Activated effector memory CD4-positive, alpha-beta T cell treated with Interleukin-2 at 50 U/mL for 16 hours (primary cell): ENCODE measurements around the gene MAPK8.

Experiments
- DNase-seq: peaks from one replicate; pipeline ENCODE4 v3.0.0-alpha.2; 2020

Gene MAPK8

GRCh38 chr10:48294431-48294830 lies 12.0 kb upstream of the MAPK8 start:
- DNase-seq: no peak

- no peak for DNase-seq
Observed at GRCh38 chr10:48296576-48297098, 9.8 kb upstream of the MAPK8 start.

- no peak for DNase-seq
Observed at GRCh38 chr10:48299066-48299465, 7.4 kb upstream of the MAPK8 start.

GRCh38 chr10:48299692-48300091 lies 6.8 kb upstream of the MAPK8 start:
- DNase-seq: no peak

- DNase-seq: no peak
Observed at GRCh38 chr10:48300556-48300955, 5.9 kb upstream of the MAPK8 start.

- no peak for DNase-seq
Observed at GRCh38 chr10:48302515-48303476, 3.7 kb upstream of the MAPK8 start.

GRCh38 chr10:48305905-48306264 lies 592 bp upstream of the MAPK8 start:
- no peak for DNase-seq

- no peak for DNase-seq
Observed at GRCh38 chr10:48306870-48307710, 613 bp downstream of the MAPK8 start.

GRCh38 chr10:48307711-48308018 lies 1.2 kb downstream of the MAPK8 start:
- no peak for DNase-seq

- DNase-seq: no peak
Observed at GRCh38 chr10:48309711-48310226, 3.3 kb downstream of the MAPK8 start.

GRCh38 chr10:48314107-48314506 lies 7.6 kb downstream of the MAPK8 start:
- no peak for DNase-seq

GRCh38 chr10:48316236-48316635 lies 9.8 kb downstream of the MAPK8 start:
- DNase-seq: no peak

GRCh38 chr10:48317321-48317990 lies 11.0 kb downstream of the MAPK8 start:
- DNase-seq: no peak

GRCh38 chr10:48322017-48322416 lies 15.5 kb downstream of the MAPK8 start:
- no peak for DNase-seq

- DNase-seq: no peak
Observed at GRCh38 chr10:48324580-48324979, 18.1 kb downstream of the MAPK8 start.

GRCh38 chr10:48330269-48330668 lies 23.8 kb downstream of the MAPK8 start:
- DNase-seq: no peak

GRCh38 chr10:48331436-48331835 lies 25.0 kb downstream of the MAPK8 start:
- no peak for DNase-seq

- DNase-seq: no peak
Observed at GRCh38 chr10:48332166-48332870, 25.8 kb downstream of the MAPK8 start.

GRCh38 chr10:48332871-48333216 lies 26.4 kb downstream of the MAPK8 start:
- DNase-seq: no peak

- DNase-seq: no peak
Observed at GRCh38 chr10:48333856-48334255, 27.4 kb downstream of the MAPK8 start.

GRCh38 chr10:48335788-48336187 lies 29.3 kb downstream of the MAPK8 start:
- DNase-seq: no peak

- DNase-seq: no peak
Observed at GRCh38 chr10:48336978-48337599, 30.6 kb downstream of the MAPK8 start.
